GDM1 (cell line): Measurements from ENCODE around the gene TEX9.
"Not testable (repeated sequence)": the region's sequence is repeated elsewhere in the genome, so short reads cannot be mapped to it uniquely, and the experiment has no call there.

Experiments
- DNase-seq: peaks from one replicate; lab custom pipeline; 2025; lab: John Stamatoyannopoulos, UW

TEX9 gene

GRCh38 chr15:56366211-56366610 lies 985 bp downstream of the TEX9 start:
- no peak for DNase-seq

- no peak for DNase-seq
Measured at GRCh38 chr15:56367156-56367555, 1.9 kb downstream of the TEX9 start.

GRCh38 chr15:56369234-56369633 lies 4.0 kb downstream of the TEX9 start:
- DNase-seq, result no peak

GRCh38 chr15:56371495-56372147 lies 6.4 kb downstream of the TEX9 start:
- no peak for DNase-seq

GRCh38 chr15:56374693-56375092 lies 9.5 kb downstream of the TEX9 start:
- DNase-seq, result not testable (repeated sequence)

GRCh38 chr15:56377822-56378221 lies 12.6 kb downstream of the TEX9 start:
- not testable (repeated sequence) for DNase-seq

GRCh38 chr15:56383010-56383409 lies 17.8 kb downstream of the TEX9 start:
- no peak for DNase-seq

- DNase-seq, result no peak
Measured at GRCh38 chr15:56385908-56386307, 20.7 kb downstream of the TEX9 start.

GRCh38 chr15:56390739-56391267 lies 25.6 kb downstream of the TEX9 start:
- DNase-seq, result no peak

- DNase-seq, result no peak
Measured at GRCh38 chr15:56393277-56393676, 28.1 kb downstream of the TEX9 start.

GRCh38 chr15:56394909-56395308 lies 29.7 kb downstream of the TEX9 start:
- no peak for DNase-seq

GRCh38 chr15:56397325-56397724 lies 32.1 kb downstream of the TEX9 start:
- DNase-seq, result not testable (repeated sequence)

- DNase-seq, result not testable (repeated sequence)
Measured at GRCh38 chr15:56399209-56399608, 34.0 kb downstream of the TEX9 start.

GRCh38 chr15:56410721-56411120 lies 45.5 kb downstream of the TEX9 start:
- DNase-seq, result no peak

- DNase-seq, result no peak
Measured at GRCh38 chr15:56411122-56411749, 46.0 kb downstream of the TEX9 start.

GRCh38 chr15:56413114-56413733 lies 48.0 kb downstream of the TEX9 start:
- not testable (repeated sequence) for DNase-seq

GRCh38 chr15:56425276-56425675 lies 60.0 kb downstream of the TEX9 start:
- DNase-seq, result no peak

GRCh38 chr15:56425976-56426375 lies 60.8 kb downstream of the TEX9 start:
- DNase-seq, result no peak

GRCh38 chr15:56428821-56429458 lies 63.7 kb downstream of the TEX9 start:
- no peak for DNase-seq

- no peak for DNase-seq
Measured at GRCh38 chr15:56432304-56432703, 67.1 kb downstream of the TEX9 start.

- DNase-seq, result no peak
Measured at GRCh38 chr15:56440214-56440770, 75.1 kb downstream of the TEX9 start.

GRCh38 chr15:56442354-56442753 lies 77.1 kb downstream of the TEX9 start:
- no peak for DNase-seq
